NCI-H774 (cell line): ENCODE data around the gene EPS8L1.

Experiments
- DNase-seq: peaks from one replicate; lab custom pipeline; 2025; lab: John Stamatoyannopoulos, UW

Gene EPS8L1

GRCh38 chr19:55115446-55116065, 39.9 kb downstream of the EPS8L1 start:
- no peak for DNase-seq

GRCh38 chr19:55116232-55116858, 40.7 kb downstream of the EPS8L1 start:
- DNase-seq: no peak

- DNase-seq: no peak
These were observed 41.4 kb downstream of the EPS8L1 start, which contains the start of gene PPP1R12C for GRCh38 chr19:55116859-55117662. Gene PPP1R12C (minus strand): TSS chr19:55117637. CDS start chr19:55117543, 94 bp downstream.

- peak; percentile 98 for DNase-seq
These were observed 42.2 kb downstream of the EPS8L1 start for GRCh38 chr19:55117663-55118391.

GRCh38 chr19:55118401-55118991, 42.8 kb downstream of the EPS8L1 start:
- DNase-seq: no peak

- no peak for DNase-seq
These were observed 43.4 kb downstream of the EPS8L1 start for GRCh38 chr19:55119053-55119452.

GRCh38 chr19:55131421-55131820, 55.8 kb downstream of the EPS8L1 start:
- DNase-seq: no peak

GRCh38 chr19:55132453-55133129, 56.9 kb downstream of the EPS8L1 start:
- DNase-seq: no peak

- no peak for DNase-seq
These were observed 58.2 kb downstream of the EPS8L1 start for GRCh38 chr19:55133639-55134444.

GRCh38 chr19:55134736-55135135, 59.1 kb downstream of the EPS8L1 start:
- no peak for DNase-seq

GRCh38 chr19:55136399-55137102, 60.9 kb downstream of the EPS8L1 start:
- DNase-seq: no peak
